Lung (tissue), 12 donors: ENCODE measurements around the gene DTNB. TPM values are rescaled to one million over a fixed set of nuclear protein-coding genes. Genes with fewer than 3 reads are reported as not detected.

ENCODE experiments used
- ATAC-seq: fragments of 200-7000 bp; cut with Tn5 transposase; one replicate; pipeline ENCODE4 v1.9.1; 2020; ENCODE audit warnings: moderate number of reproducible peaks; ENCODE audit not compliant: insufficient read depth, low FRiP score
- DNase-seq, 3 donors: peaks; one replicate each; pipeline ENCODE4 v3.0.0-alpha.2; 2013 to 2017
- H3K27ac ChIP-seq, 2 donors: one replicate each; pipeline ENCODE4 v1.5.1; 2013; ENCODE audit warnings: mild to moderate bottlenecking in 2 of 2, moderate library complexity in 2 of 2, control low read depth in 1 of 2, inconsistent platforms in 1 of 2, low read depth in 1 of 2, low read length in 1 of 2
- H3K27me3 ChIP-seq, 3 donors: one replicate each; pipeline ENCODE4 v1.5.1; 2013; ENCODE audit warnings: low read length in 2 of 3; ENCODE audit not compliant: control insufficient read depth in 3 of 3, insufficient read depth in 3 of 3
- H3K36me3 ChIP-seq, 4 donors: one replicate each; pipeline ENCODE4 v1.5.1; 2013; ENCODE audit warnings: low read length in 4 of 4, mild to moderate bottlenecking in 1 of 4, moderate library complexity in 1 of 4; ENCODE audit not compliant: control insufficient read depth in 4 of 4, insufficient read depth in 4 of 4
- H3K4me1 ChIP-seq, 5 donors: one replicate each; pipeline ENCODE4 v1.5.1; 2013; ENCODE audit warnings: low read length in 5 of 5, mild to moderate bottlenecking in 2 of 5, moderate library complexity in 1 of 5; ENCODE audit not compliant: control insufficient read depth in 5 of 5, insufficient read depth in 5 of 5
- H3K4me3 ChIP-seq: one replicate; pipeline ENCODE4 v1.5.1; 2013; ENCODE audit warnings: mild to moderate bottlenecking, control low read depth, moderate library complexity
- H3K9ac ChIP-seq, 2 donors: one replicate each; pipeline ENCODE4 v1.5.1; 2013; ENCODE audit warnings: low read length in 2 of 2, control low read depth in 1 of 2; ENCODE audit not compliant: insufficient read depth in 1 of 2
- H3K9me3 ChIP-seq, 4 donors: one replicate each; pipeline ENCODE4 v1.5.1; 2013; ENCODE audit warnings: low read length in 3 of 4, mild to moderate bottlenecking in 1 of 4, moderate library complexity in 1 of 4; ENCODE audit not compliant: control insufficient read depth in 4 of 4, insufficient read depth in 3 of 4
- WGBS, 2 donors: extraction: QIAGEN DNeasy Blood & Tissue Kit; methylation state at CpG; one replicate each; pipeline ENCODE4 v1.1.7; 2013; 5-methylcytosine and 5-hydroxymethylcytosine counted together
- polyA plus RNA-seq, 2 donors: library from polyadenylated mRNA; stranded (reverse); fragments of 200-250 nt; gene quantifications; one replicate each; pipeline ENCODE4 v1.2.1, GENCODE V29; 2013
- total RNA-seq, 2 donors: library from RNA; depleted of rRNA in 1 of 2; stranded (reverse); fragments of >200 nt in 1 of 2; gene quantifications; one replicate each; pipeline ENCODE4 v1.2.1, GENCODE V29; 2014 to 2021
- TF ChIP-seq, protein P1 (sequence below): IDR thresholded peaks from 2 replicates; pipeline ENCODE4 v1.5.1; 2012; ENCODE audit warnings: mild to moderate bottlenecking; ENCODE audit errors: control extremely low read depth, extremely low read depth
- donor health status: control.
- donor health status: control.
- donor health status: Bipolar disorder and iron deficiency.
- donor health status: healthy.
- donor health status: DM: yes; HTN: yes; CAD: no.

DTNB gene
- total and polyA plus RNA-seq, 4 donors = 10.1 to 35.2 (median 20.4) TPM

DNA sequence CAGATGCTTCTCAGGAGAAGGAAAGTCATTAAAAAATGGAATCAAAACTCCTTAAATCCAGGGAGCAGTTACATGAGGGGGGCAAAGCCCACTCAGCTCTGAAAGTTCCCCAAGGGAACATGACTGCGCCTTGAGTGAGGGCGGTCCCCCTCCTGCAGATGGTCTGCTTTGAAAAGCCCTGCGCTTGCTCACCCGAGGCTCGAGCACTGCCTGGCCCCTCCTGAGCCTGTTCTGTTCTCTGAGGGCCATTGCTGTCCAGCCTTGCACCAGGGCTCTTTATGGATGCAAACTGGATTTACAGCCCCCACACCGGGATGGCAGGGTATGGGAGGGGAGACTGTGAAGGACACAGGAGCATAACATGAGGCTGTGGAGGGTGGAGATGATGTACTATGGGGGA, 293.8 kb downstream of the DTNB start:
- Histone ChIP-seq H3K4me1 (peaks cover 0 to 17% (median 8%) of the 10 kb centered on the region in 5 donors), H3K27ac (no peak overlapping the region), H3K4me3 (no peak overlapping the region), H3K27me3 (no peaks in the 10 kb centered on the region), H3K9me3 (no peaks in the 10 kb centered on the region), H3K36me3 (no peaks in the 10 kb centered on the region), H3K9ac (no peak overlapping the region)
- DNase-seq = no peak
- WGBS, 2 donors = 93 to 98% methylated on average over 6 of the region's 6 CpGs
- TF ChIP-seq, protein P1, sequence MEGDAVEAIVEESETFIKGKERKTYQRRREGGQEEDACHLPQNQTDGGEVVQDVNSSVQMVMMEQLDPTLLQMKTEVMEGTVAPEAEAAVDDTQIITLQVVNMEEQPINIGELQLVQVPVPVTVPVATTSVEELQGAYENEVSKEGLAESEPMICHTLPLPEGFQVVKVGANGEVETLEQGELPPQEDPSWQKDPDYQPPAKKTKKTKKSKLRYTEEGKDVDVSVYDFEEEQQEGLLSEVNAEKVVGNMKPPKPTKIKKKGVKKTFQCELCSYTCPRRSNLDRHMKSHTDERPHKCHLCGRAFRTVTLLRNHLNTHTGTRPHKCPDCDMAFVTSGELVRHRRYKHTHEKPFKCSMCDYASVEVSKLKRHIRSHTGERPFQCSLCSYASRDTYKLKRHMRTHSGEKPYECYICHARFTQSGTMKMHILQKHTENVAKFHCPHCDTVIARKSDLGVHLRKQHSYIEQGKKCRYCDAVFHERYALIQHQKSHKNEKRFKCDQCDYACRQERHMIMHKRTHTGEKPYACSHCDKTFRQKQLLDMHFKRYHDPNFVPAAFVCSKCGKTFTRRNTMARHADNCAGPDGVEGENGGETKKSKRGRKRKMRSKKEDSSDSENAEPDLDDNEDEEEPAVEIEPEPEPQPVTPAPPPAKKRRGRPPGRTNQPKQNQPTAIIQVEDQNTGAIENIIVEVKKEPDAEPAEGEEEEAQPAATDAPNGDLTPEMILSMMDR = no peak
- no peak for ATAC-seq

DNA sequence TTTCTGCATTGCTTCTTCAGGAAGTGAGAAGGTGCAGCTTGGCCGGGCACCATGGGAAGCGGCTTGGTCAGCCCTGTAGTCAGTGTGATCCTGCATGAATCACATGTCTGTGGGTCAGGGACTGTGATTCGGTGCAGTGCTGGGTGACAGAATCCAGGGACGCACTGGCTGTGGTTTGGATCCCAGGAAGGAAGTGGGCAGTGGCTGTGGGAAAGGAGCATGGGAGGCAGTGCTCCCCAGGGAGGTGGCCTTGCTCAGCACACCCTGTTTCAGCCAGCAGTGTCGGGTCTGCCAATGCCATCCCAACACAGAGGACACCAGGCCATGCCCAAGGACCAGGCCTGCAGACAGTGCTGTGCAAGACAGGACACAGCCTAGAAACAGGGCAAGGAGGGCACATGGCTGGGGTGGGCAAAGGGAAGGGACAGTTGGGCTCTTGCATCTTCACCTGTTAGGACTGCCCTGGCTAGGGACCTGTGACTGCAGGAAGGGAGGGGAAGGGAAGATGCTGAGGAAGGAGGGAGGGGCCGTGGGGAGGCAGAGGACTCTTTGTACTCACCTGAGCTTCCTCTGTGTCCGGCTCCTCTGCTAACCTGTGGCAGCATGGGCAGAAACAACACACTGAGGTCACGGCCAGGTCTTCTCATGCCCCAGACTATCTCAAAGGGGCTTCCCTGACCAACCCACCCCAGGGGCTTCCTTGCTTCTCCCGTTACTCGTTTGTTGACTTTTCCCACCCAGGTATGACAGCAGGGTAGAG, 294.5 kb downstream of the DTNB start:
- Histone ChIP-seq H3K9ac (no peak overlapping the region), H3K27me3 (no peaks in the 10 kb centered on the region), H3K27ac (no peak overlapping the region), H3K36me3 (no peaks in the 10 kb centered on the region), H3K9me3 (no peaks in the 10 kb centered on the region), H3K4me1 (peaks cover 0 to 17% (median 8%) of the 10 kb centered on the region in 5 donors), H3K4me3 (no peak overlapping the region)
- DNase-seq = no peak
- TF ChIP-seq, protein P1 = no peak
- WGBS, 2 donors = 79 to 86% methylated on average over 10 of the region's 10 CpGs
- ATAC-seq = no peak

DNA sequence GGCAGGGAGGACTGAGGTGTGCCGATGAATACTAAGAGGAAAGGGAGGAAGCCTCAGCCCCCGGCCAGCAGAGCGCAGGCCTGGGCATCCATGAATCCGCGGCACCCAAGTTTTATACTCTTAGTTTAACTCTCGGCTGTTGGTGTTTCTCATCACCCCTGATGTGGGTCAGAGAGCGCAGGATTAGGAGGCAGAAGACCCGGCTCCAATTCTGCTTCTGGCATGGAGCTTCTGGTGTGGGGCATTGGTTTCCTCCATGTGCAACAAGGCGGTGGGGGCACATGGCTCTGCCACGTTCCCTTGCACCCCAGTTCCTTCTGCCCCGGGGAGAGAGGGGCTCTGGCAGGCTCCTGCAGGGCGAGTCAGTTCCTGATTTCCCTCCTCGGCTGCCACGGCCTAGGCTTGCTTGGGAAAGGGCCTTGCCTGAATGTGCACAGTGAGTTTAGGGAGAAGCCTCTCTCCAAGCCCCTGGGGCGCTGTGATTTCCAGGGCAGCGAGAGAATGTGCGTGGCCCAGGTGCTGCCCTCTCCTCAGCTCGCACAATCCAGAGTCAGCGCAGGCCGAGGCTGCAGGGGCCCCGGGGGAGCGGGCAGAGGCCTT, 295.5 kb downstream of the DTNB start:
- no peaks in the 10 kb centered on the region for H3K36me3 ChIP-seq
- 77 to 91% methylated on average over 21 to 22 of the region's 22 CpGs for WGBS, 2 donors
- TF ChIP-seq, protein P1 = no peak
- no peak for ATAC-seq
- no peak overlapping the region for H3K27ac ChIP-seq
- no peaks in the 10 kb centered on the region for H3K27me3 ChIP-seq
- no peaks in the 10 kb centered on the region for H3K9me3 ChIP-seq
- no peak overlapping the region for H3K9ac ChIP-seq
- no peak overlapping the region for H3K4me3 ChIP-seq
- DNase-seq = no peak
- peaks cover 0 to 21% (median 8%) of the 10 kb centered on the region in 5 donors for H3K4me1 ChIP-seq
